Suprapubic skin (tissue), 4 donors: Measurements from ENCODE around the gene ASB9. TPM values are rescaled to one million over a fixed set of nuclear protein-coding genes. Genes with fewer than 3 reads are reported as not detected.
"Not testable (repeated sequence)": the region's sequence is repeated elsewhere in the genome, so short reads cannot be mapped to it uniquely, and the experiment has no call there.

Experiments used
- DNase-seq, 2 donors: peaks; one replicate each; pipeline ENCODE4 v3.0.0-alpha.2; 2019; ENCODE audit warnings: low spot score in 2 of 2
- H3K27ac ChIP-seq: fragments of 200-600 bp; sonication (generic); one replicate; pipeline ENCODE4 v1.5.1; 2019
- H3K27me3 ChIP-seq: fragments of 200-600 bp; sonication (generic); one replicate; pipeline ENCODE4 v1.5.1; 2019
- H3K36me3 ChIP-seq: fragments of 200-600 bp; sonication (generic); one replicate; pipeline ENCODE4 v1.5.1; 2019
- H3K4me1 ChIP-seq: fragments of 200-600 bp; sonication (generic); one replicate; pipeline ENCODE4 v1.5.1; 2019
- H3K4me3 ChIP-seq: fragments of 200-600 bp; sonication (generic); one replicate; pipeline ENCODE4 v1.5.1; 2019; ENCODE audit warnings: mild to moderate bottlenecking
- H3K9me3 ChIP-seq: fragments of 200-600 bp; sonication (generic); one replicate; pipeline ENCODE4 v1.5.1; 2019
- CTCF ChIP-seq, 2 donors: fragments of 200-600 bp in 1 of 2; fragments of 450-650 bp in 1 of 2; sonication (generic) in 1 of 2; IDR thresholded peaks; one replicate each; pipeline ENCODE4 v1.5.1; 2016 to 2019; ENCODE audit warnings: antibody characterized with exemption in 2 of 2, mild to moderate bottlenecking in 1 of 2, moderate library complexity in 1 of 2
- EP300 ChIP-seq: sonication (generic); formaldehyde crosslinking; IDR thresholded peaks from one replicate; pipeline ENCODE4 v1.6.1; 2017; ENCODE audit warnings: antibody characterized with exemption
- POLR2A ChIP-seq, 2 donors: fragments of 450-650 bp; IDR thresholded peaks; one replicate each; pipeline ENCODE4 v1.6.1; 2017; ENCODE audit warnings: antibody characterized with exemption in 2 of 2, mild to moderate bottlenecking in 2 of 2, moderate library complexity in 2 of 2
- POLR2AphosphoS5 ChIP-seq, 3 donors: sonication (generic); formaldehyde crosslinking; IDR thresholded peaks; one replicate each; pipeline ENCODE4 v1.6.1; 2017; ENCODE audit warnings: antibody characterized with exemption in 3 of 3
- WGBS: methylation state at CpG from one replicate; pipeline ENCODE4 v1.1.5; 2018; 5-methylcytosine and 5-hydroxymethylcytosine counted together
- total RNA-seq, 4 donors: library from RNA; depleted of rRNA; stranded (reverse); fragments of >200 nt; gene quantifications; one replicate each; pipeline ENCODE4 v1.1.0, GENCODE V29; 2016

ASB9 gene
- total RNA-seq, 4 donors from 2014 or later, result 0.49 to 3.6 (median 1.3) TPM

DNA sequence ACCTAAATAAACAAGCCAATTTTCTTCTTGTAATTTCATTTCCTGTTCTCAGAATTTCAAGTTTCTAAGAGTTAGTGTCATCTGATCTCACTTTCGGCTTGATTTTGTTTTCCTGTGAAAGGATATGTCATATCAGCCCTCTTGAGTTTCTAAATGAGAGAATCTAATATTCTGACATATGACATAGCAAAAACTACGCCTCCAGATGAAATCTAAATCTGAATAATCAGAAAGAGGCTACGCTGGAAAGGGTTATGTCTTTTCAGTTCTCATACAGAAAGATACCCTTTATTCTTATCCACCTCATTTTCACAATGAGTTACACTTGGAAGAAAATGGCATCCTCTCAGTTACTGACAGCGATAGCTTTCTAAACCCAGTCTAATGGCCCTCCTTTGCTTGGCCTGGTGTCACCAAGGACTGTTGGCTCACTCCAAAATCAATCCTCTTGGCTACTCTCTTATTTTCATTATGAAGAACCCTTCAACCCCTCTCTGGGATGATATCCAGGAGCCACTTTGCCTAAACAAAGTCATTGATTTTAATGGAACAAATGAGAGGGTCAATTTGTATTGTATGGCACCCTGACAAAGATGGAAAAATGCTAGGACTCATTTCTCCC lies 65.6 kb downstream of the ASB9 start:
- Histone ChIP-seq H3K27ac (no peak overlapping the region), H3K36me3 (no peaks in the 10 kb centered on the region), H3K9me3 (no peaks in the 10 kb centered on the region), H3K4me1 (no peaks in the 10 kb centered on the region), H3K4me3 (no peak overlapping the region), H3K27me3 (no peaks in the 10 kb centered on the region)
- no peak for DNase-seq
- WGBS, result 79% methylated on average over 4 of the region's 4 CpGs
- no peak for TF ChIP-seq CTCF (IDR thresholded peaks at IDR 0.05)
- no peak for TF ChIP-seq EP300
- TF ChIP-seq POLR2AphosphoS5 (IDR thresholded peaks at IDR 0.05), result no peak
- TF ChIP-seq POLR2A (IDR thresholded peaks at IDR 0.05), result no peak

DNA sequence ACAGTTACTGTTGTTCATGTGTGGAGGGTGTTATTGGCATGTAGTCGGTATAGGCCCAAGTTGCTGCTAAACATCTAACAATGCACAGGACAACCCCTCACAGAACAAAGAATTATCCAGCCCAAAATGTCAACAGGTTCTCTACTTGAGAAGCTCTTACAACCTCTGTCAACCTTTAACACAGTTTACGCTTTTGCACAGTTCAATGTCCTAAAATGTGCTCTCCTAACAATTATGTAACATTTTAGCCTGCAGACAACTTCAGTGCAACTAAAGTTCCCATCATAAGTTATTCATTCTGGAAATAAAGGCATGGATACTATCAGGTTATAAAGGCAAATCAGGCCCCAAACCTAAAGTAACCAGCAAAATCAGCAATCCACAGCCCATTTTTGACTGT lies 66.2 kb downstream of the ASB9 start:
- no peak overlapping the region for H3K27ac ChIP-seq

GRCh38 chrX:15202454-15203177 lies 67.3 kb downstream of the ASB9 start:
- H3K4me1 ChIP-seq, result no peaks in the 10 kb centered on the region
- H3K36me3 ChIP-seq, result no peaks in the 10 kb centered on the region
- no peak overlapping the region for H3K27ac ChIP-seq
- WGBS, result 54% methylated on average over 2 of the region's 2 CpGs
- no peak overlapping the region for H3K4me3 ChIP-seq
- H3K27me3 ChIP-seq, result no peaks in the 10 kb centered on the region
- no peaks in the 10 kb centered on the region for H3K9me3 ChIP-seq
- DNase-seq, result no peak
- TF ChIP-seq EP300 (no peak), CTCF (IDR thresholded peaks at IDR 0.05) (no peak), POLR2AphosphoS5 (IDR thresholded peaks at IDR 0.05) (no peak), POLR2A (IDR thresholded peaks at IDR 0.05) (no peak)

More for the DNA sequence above, 66.2 kb downstream of the ASB9 start:
- no peaks in the 10 kb centered on the region for H3K27me3 ChIP-seq
- DNase-seq, result no peak
- 78% methylated on average over 2 of the region's 2 CpGs for WGBS
- TF ChIP-seq EP300 (no peak), POLR2AphosphoS5 (IDR thresholded peaks at IDR 0.05) (no peak), POLR2A (IDR thresholded peaks at IDR 0.05) (no peak), CTCF (IDR thresholded peaks at IDR 0.05) (no peak)
- no peaks in the 10 kb centered on the region for H3K9me3 ChIP-seq
- no peaks in the 10 kb centered on the region for H3K36me3 ChIP-seq
- H3K4me1 ChIP-seq, result no peaks in the 10 kb centered on the region
- no peak overlapping the region for H3K4me3 ChIP-seq

- Histone ChIP-seq H3K36me3 (no peaks in the 10 kb centered on the region), H3K4me1 (no peaks in the 10 kb centered on the region), H3K27me3 (no peaks in the 10 kb centered on the region), H3K9me3 (no peaks in the 10 kb centered on the region), H3K4me3 (no peak overlapping the region), H3K27ac (no peak overlapping the region)
- TF ChIP-seq CTCF (IDR thresholded peaks at IDR 0.05) (no peak), POLR2A (IDR thresholded peaks at IDR 0.05) (no peak), POLR2AphosphoS5 (IDR thresholded peaks at IDR 0.05) (no peak), EP300 (no peak)
- 33% methylated on average over 2 of the region's 2 CpGs for WGBS
- no peak for DNase-seq
Observed at GRCh38 chrX:15200871-15201270, 69.0 kb downstream of the ASB9 start.

- H3K9me3 ChIP-seq, H3K27ac ChIP-seq, H3K36me3 ChIP-seq, H3K4me3 ChIP-seq, H3K27me3 ChIP-seq, DNase-seq, H3K4me1 ChIP-seq: not testable (repeated sequence)
- WGBS, result 66% methylated on average over 2 of the region's 2 CpGs
Observed at GRCh38 chrX:15198608-15199202, 71.2 kb downstream of the ASB9 start.
